Natural killer cell (primary cell): ENCODE results near the gene SLC41A2. TPM values are rescaled to one million over a fixed set of nuclear protein-coding genes. Genes with fewer than 3 reads are reported as not detected.

Source experiments
- ATAC-seq, 3 donors: fragments of 150-1000 bp in 2 of 3; fragments of 200-7000 bp in 1 of 3; cut with Tn5 transposase; 1 replicate in 1 of 3; 2 replicates in 2 of 3; pipeline ENCODE4 v1.10.0; 2021; ENCODE audit warnings: mild to moderate bottlenecking in 2 of 3, moderate library complexity in 2 of 3
- DNase-seq, 2 donors: peaks; one replicate each; pipeline versions ENCODE4 v3.0.0 to v3.0.0-alpha.2; 2013 to 2021; ENCODE audit warnings: mixed read lengths in 1 of 2
- H3K27ac ChIP-seq: one replicate; pipeline ENCODE4 v1.5.1; 2013; ENCODE audit warnings: mild to moderate bottlenecking, low read length
- H3K27me3 ChIP-seq: one replicate; pipeline ENCODE4 v1.6.1; 2013; ENCODE audit warnings: low read length; ENCODE audit not compliant: control insufficient read depth, insufficient read depth
- H3K36me3 ChIP-seq: one replicate; pipeline ENCODE4 v1.6.1; 2013; ENCODE audit warnings: low read length; ENCODE audit not compliant: control insufficient read depth, insufficient read depth
- H3K4me1 ChIP-seq: one replicate; pipeline ENCODE4 v1.6.1; 2013; ENCODE audit warnings: low read length; ENCODE audit not compliant: control insufficient read depth, insufficient read depth
- H3K4me3 ChIP-seq: one replicate; pipeline ENCODE4 v1.5.1; 2013; ENCODE audit warnings: low read length
- H3K9me3 ChIP-seq: one replicate; pipeline ENCODE4 v1.6.1; 2013; ENCODE audit warnings: low read length; ENCODE audit not compliant: control insufficient read depth, insufficient read depth
- H3K27ac Mint-ChIP-seq, 2 donors: one replicate each; pipeline ENCODE4 v1.8.0; 2022; ENCODE audit warnings: mild to moderate bottlenecking in 2 of 2, mixed read lengths in 2 of 2, moderate library complexity in 1 of 2
- H3K27me3 Mint-ChIP-seq, 2 donors: one replicate each; pipeline ENCODE4 v1.8.0; 2022; ENCODE audit warnings: low read depth in 2 of 2, mixed read lengths in 2 of 2
- H3K36me3 Mint-ChIP-seq: one replicate; pipeline ENCODE4 v1.8.0; 2022; ENCODE audit warnings: mixed read lengths
- H3K4me1 Mint-ChIP-seq, 2 donors: one replicate each; pipeline ENCODE4 v1.8.0; 2022; ENCODE audit warnings: mixed read lengths in 2 of 2
- H3K4me3 Mint-ChIP-seq: one replicate; pipeline ENCODE4 v1.8.0; 2022; ENCODE audit warnings: mild to moderate bottlenecking, moderate library complexity, mixed read lengths
- H3K9me3 Mint-ChIP-seq, 2 donors: one replicate each; pipeline ENCODE4 v1.8.0; 2022; ENCODE audit warnings: mixed read lengths in 2 of 2
- WGBS: methylation state at CpG from one replicate; pipeline ENCODE4 v1.1.7; 2013; ENCODE audit warnings: missing lambda C conversion rate; ENCODE audit not compliant: insufficient coverage; 5-methylcytosine and 5-hydroxymethylcytosine counted together
- intact Hi-C: fragments of 100-400 bp; cut with micrococcal nuclease; formaldehyde crosslinking; loops from one replicate; pipeline ENCODE4 v1.14.2; 2022
- total RNA-seq, 4 donors: library from RNA; stranded (reverse); fragments of 120-200 nt in 1 of 4; gene quantifications; one replicate each; pipeline versions ENCODE4 v1.2.3 to v1.2.4, GENCODE V29; 2013 to 2022
- TF ChIP-seq, protein P1 (sequence below): fragments of 200-600 bp; IDR thresholded peaks from one replicate; pipeline ENCODE4 v1.8.0; 2022; ENCODE audit warnings: antibody characterized with exemption

Gene SLC41A2
- total RNA-seq, 3 donors from 2014 or later (not counting 1 experiment from before 2014, with no cell fraction given): 1.3 to 3.5 (median 1.7) TPM

DNA sequence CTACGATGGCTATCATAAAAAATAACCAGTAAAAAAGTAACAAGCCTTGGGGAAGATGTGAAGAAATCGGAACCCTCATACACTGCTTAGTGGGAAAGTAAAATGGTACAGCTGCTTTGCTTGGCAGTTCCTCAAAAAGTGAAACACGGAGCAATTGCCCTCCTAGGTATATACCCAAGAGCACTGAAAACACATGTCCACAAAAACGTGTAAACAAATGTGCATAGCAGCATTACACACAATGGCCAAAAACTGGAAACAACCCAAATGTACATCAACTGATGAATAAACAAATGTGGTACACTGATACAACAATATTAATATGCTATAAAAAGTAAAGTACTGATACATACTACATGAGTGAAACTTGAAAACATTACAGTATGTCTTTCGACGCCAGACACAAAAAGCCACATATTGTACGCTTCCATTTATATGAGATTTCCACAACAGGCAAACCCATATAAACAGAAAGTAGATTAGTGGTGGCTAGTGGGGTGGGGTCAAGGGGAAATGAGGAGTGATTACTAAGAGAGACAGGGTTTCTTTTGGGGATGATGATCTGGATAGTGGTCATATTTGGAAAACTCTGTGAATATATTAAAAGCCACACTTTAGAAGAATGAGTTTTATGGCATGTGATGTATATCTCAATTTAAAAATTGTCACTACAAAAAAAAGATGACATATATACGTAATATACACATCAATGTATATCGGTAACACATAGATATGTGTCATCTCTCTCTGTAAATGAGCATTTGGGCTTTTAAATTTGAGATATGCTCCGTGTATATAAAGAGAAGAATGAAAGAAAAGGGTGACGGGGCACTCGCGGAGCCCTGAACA, 996 bp downstream of the SLC41A2 start:
- DNase-seq (peak in 1 of 2 donors; percentile 17), ATAC-seq (no peak)
- Mint-ChIP-seq H3K27me3 (peaks cover 8 to 26% of the 10 kb centered on the region in 2 donors), H3K9me3 (no peaks in the 10 kb centered on the region), H3K4me3 (peak overlapping the region; percentile 92), H3K27ac (peak overlapping the region; percentile 64 to 93), H3K36me3 (no peaks in the 10 kb centered on the region), H3K4me1 (peaks cover 12 to 19% of the 10 kb centered on the region in 2 donors)
- Histone ChIP-seq H3K36me3 (no peaks in the 10 kb centered on the region), H3K9me3 (no peaks in the 10 kb centered on the region), H3K27ac (no peak overlapping the region), H3K4me1 (peaks cover 13% of the 10 kb centered on the region), H3K27me3 (peaks cover 2% of the 10 kb centered on the region), H3K4me3 (peak overlapping the region; percentile 70)
- 41% methylated on average over 9 of the region's 13 CpGs for WGBS
- intact Hi-C loops: loop anchor here (5.0 kb wide), 1 partner anchor 285 kb away; no protein-coding TSS in a partner anchor
- TF ChIP-seq, protein P1, sequence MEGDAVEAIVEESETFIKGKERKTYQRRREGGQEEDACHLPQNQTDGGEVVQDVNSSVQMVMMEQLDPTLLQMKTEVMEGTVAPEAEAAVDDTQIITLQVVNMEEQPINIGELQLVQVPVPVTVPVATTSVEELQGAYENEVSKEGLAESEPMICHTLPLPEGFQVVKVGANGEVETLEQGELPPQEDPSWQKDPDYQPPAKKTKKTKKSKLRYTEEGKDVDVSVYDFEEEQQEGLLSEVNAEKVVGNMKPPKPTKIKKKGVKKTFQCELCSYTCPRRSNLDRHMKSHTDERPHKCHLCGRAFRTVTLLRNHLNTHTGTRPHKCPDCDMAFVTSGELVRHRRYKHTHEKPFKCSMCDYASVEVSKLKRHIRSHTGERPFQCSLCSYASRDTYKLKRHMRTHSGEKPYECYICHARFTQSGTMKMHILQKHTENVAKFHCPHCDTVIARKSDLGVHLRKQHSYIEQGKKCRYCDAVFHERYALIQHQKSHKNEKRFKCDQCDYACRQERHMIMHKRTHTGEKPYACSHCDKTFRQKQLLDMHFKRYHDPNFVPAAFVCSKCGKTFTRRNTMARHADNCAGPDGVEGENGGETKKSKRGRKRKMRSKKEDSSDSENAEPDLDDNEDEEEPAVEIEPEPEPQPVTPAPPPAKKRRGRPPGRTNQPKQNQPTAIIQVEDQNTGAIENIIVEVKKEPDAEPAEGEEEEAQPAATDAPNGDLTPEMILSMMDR: no peak

GRCh38 chr12:104955703-104956102, 2.4 kb downstream of the SLC41A2 start:
- ATAC-seq: no peak
- Mint-ChIP-seq H3K4me1 (peaks cover 12 to 19% of the 10 kb centered on the region in 2 donors), H3K36me3 (no peaks in the 10 kb centered on the region), H3K27me3 (peaks cover 3 to 21% of the 10 kb centered on the region in 2 donors), H3K9me3 (no peaks in the 10 kb centered on the region), H3K27ac (no peak overlapping the region), H3K4me3 (peak overlapping the region; percentile 17)
- intact Hi-C loops: loop anchor here (5.0 kb wide), 1 partner anchor 283 kb away; no protein-coding TSS in a partner anchor
- Histone ChIP-seq H3K4me3 (no peak overlapping the region), H3K27me3 (no peaks in the 10 kb centered on the region), H3K36me3 (no peaks in the 10 kb centered on the region), H3K4me1 (peaks cover 13% of the 10 kb centered on the region), H3K27ac (no peak overlapping the region), H3K9me3 (no peaks in the 10 kb centered on the region)
- WGBS: 94% methylated on average over 2 of the region's 2 CpGs
- DNase-seq: no peak
- TF ChIP-seq, protein P1: no peak

GRCh38 chr12:104953323-104953722, 4.8 kb downstream of the SLC41A2 start:
- H3K9me3 Mint-ChIP-seq: no peaks in the 10 kb centered on the region
- H3K27ac Mint-ChIP-seq: no peak overlapping the region
- Histone ChIP-seq H3K4me3 (no peak overlapping the region), H3K27me3 (no peaks in the 10 kb centered on the region), H3K9me3 (no peaks in the 10 kb centered on the region), H3K27ac (no peak overlapping the region), H3K4me1 (peaks cover 3% of the 10 kb centered on the region), H3K36me3 (no peaks in the 10 kb centered on the region)
- H3K27me3 Mint-ChIP-seq: peaks cover 8 to 18% of the 10 kb centered on the region in 2 donors
- ATAC-seq (no peak), DNase-seq (no peak)
- no peaks in the 10 kb centered on the region for H3K36me3 Mint-ChIP-seq
- no peak overlapping the region for H3K4me3 Mint-ChIP-seq
- intact Hi-C loops: no loop called here
- peaks cover 0 to 8% of the 10 kb centered on the region in 2 donors for H3K4me1 Mint-ChIP-seq
- 100% methylated on average over 1 of the region's 2 CpGs for WGBS
- TF ChIP-seq, protein P1: no peak
